ENCODE measurements around the gene CCDC88B.

CCDC88B gene

DNA sequence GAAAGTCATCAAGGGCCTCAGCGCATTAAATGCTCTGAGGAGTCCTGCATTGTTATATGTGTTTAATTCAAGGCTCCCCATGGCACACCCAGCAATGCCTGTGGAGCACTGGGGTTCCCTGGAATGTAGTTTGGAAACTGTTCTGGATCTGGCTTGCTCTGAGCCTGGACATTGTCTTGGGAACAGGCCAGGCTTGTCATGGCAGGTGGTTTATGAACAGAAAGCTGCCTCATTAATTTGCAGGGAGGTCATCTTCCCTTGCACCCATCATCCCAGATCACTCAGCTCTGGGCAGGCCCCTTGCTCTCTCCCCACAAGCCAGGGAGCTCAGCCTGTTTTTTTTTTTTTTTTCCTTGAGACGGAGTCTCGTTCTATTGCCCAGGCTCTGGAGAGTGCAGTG, 51.8 kb downstream of the CCDC88B start:
- TF ChIP-seq EZH2phosphoT487 (conservative IDR thresholded peaks at IDR 0.05; ENCODE audit: low read length): no peak
- TF ChIP-seq, protein P1, sequence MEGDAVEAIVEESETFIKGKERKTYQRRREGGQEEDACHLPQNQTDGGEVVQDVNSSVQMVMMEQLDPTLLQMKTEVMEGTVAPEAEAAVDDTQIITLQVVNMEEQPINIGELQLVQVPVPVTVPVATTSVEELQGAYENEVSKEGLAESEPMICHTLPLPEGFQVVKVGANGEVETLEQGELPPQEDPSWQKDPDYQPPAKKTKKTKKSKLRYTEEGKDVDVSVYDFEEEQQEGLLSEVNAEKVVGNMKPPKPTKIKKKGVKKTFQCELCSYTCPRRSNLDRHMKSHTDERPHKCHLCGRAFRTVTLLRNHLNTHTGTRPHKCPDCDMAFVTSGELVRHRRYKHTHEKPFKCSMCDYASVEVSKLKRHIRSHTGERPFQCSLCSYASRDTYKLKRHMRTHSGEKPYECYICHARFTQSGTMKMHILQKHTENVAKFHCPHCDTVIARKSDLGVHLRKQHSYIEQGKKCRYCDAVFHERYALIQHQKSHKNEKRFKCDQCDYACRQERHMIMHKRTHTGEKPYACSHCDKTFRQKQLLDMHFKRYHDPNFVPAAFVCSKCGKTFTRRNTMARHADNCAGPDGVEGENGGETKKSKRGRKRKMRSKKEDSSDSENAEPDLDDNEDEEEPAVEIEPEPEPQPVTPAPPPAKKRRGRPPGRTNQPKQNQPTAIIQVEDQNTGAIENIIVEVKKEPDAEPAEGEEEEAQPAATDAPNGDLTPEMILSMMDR (IDR thresholded peaks at IDR 0.05; ENCODE audit: insufficient read depth, low read length, poor library complexity, severe bottlenecking): no peak
- H3K79me2 ChIP-seq (ENCODE audit: insufficient read depth, low read length): no peaks in the 10 kb centered on the region
- H3K27ac ChIP-seq (ENCODE audit: low read depth, low read length): no peak overlapping the region
- no peak overlapping the region for H3K4me3 ChIP-seq (ENCODE audit: insufficient read depth, low read length, poor library complexity, severe bottlenecking)
- H3K4me2 ChIP-seq (ENCODE audit: low read depth, low read length, poor library complexity, severe bottlenecking): no peak overlapping the region
- H3K9me3 ChIP-seq (ENCODE audit: insufficient read depth, low read length): no peaks in the 10 kb centered on the region
- no peak overlapping the region for H3K9ac ChIP-seq (ENCODE audit: low read length)
- H3K9me2 ChIP-seq (replicated peaks; ENCODE audit: insufficient read depth, low read length): no peaks in the 10 kb centered on the region
- H3K27me3 ChIP-seq (ENCODE audit: low read length): no peaks in the 10 kb centered on the region
- H3K36me3 ChIP-seq (ENCODE audit: low read length): no peaks in the 10 kb centered on the region
- H3F3A ChIP-seq (ENCODE audit: insufficient read depth): no peaks in the 10 kb centered on the region
- H4K20me1 ChIP-seq (ENCODE audit: low read depth, low read length): no peaks in the 10 kb centered on the region
- H2AFZ ChIP-seq (ENCODE audit: low read depth, low read length, severe bottlenecking): no peak overlapping the region

DNA sequence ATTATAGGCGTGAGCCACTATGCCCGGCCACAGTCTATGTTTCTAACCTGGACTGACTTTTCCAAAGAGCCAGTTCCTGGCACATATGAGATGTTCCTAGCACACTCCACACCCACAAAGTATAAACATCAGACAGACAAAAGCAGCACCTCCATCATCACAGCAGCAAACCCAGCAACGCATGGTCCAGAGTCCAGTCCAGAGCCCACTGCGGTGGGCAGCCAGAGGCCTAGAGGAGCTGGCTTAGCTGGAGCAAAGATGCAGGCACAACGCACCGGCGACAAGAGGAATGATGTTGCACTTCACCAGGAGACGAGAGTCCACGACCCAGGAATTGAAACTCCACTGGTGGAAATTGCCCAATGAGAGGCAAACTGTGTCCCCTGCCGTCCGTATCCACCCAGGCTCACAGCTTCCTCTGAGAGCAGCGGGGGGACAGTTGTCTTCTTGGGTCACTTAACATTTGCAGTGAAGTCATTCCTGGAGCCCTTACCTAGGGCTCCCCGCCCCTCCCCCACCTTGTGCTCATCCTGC, 55.6 kb downstream of the CCDC88B start:
- no peak overlapping the region for H3K27ac ChIP-seq (ENCODE audit: low read depth, low read length)
- no peak overlapping the region for H3K4me2 ChIP-seq (ENCODE audit: low read depth, low read length, poor library complexity, severe bottlenecking)
- no peaks in the 10 kb centered on the region for H4K20me1 ChIP-seq (ENCODE audit: low read depth, low read length)
- no peak overlapping the region for H2AFZ ChIP-seq (ENCODE audit: low read depth, low read length, severe bottlenecking)
- H3K9me3 ChIP-seq (ENCODE audit: insufficient read depth, low read length): no peaks in the 10 kb centered on the region
- H3K36me3 ChIP-seq (ENCODE audit: low read length): no peaks in the 10 kb centered on the region
- no peak overlapping the region for H3K9ac ChIP-seq (ENCODE audit: low read length)
- no peaks in the 10 kb centered on the region for H3K27me3 ChIP-seq (ENCODE audit: low read length)
- no peak overlapping the region for H3K4me3 ChIP-seq (ENCODE audit: insufficient read depth, low read length, poor library complexity, severe bottlenecking)
- H3F3A ChIP-seq (ENCODE audit: insufficient read depth): no peaks in the 10 kb centered on the region
- no peak for TF ChIP-seq EZH2phosphoT487 (conservative IDR thresholded peaks at IDR 0.05; ENCODE audit: low read length)
- TF ChIP-seq, protein P1 (IDR thresholded peaks at IDR 0.05; ENCODE audit: insufficient read depth, low read length, poor library complexity, severe bottlenecking): no peak
- H3K9me2 ChIP-seq (replicated peaks; ENCODE audit: insufficient read depth, low read length): no peaks in the 10 kb centered on the region
- no peaks in the 10 kb centered on the region for H3K79me2 ChIP-seq (ENCODE audit: insufficient read depth, low read length)

DNA sequence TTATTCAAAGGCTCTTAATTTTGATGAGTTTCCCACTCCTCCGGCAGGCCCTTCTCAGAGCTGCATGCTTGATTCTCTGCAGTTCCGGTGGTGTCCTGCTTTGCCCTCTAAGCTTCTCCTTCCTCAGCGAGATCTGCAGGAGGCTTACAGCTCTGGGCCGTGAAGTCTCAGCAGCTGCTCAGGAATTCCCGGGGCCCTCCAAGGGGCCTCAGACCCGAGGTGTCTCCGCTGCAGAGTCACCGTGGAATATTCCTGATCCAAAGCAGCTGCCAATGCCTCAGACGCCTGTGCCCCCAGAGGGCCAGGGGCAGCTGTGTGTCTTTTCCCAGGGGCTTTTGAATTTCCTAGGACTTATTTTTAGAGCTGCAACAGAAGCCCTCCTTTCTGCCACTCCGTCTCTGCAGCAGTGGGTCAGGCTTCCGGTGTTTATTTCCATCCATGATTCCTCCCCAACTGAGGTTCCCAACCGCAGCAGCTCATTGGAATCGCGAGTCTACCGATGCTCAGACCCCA, 56.1 kb downstream of the CCDC88B start:
- no peaks in the 10 kb centered on the region for H3F3A ChIP-seq (ENCODE audit: insufficient read depth)
- H3K36me3 ChIP-seq (ENCODE audit: low read length): no peaks in the 10 kb centered on the region
- no peak overlapping the region for H3K27ac ChIP-seq (ENCODE audit: low read depth, low read length)
- no peak overlapping the region for H3K4me2 ChIP-seq (ENCODE audit: low read depth, low read length, poor library complexity, severe bottlenecking)
- no peak overlapping the region for H3K4me3 ChIP-seq (ENCODE audit: insufficient read depth, low read length, poor library complexity, severe bottlenecking)
- H3K9me2 ChIP-seq (replicated peaks; ENCODE audit: insufficient read depth, low read length): no peaks in the 10 kb centered on the region
- H3K9ac ChIP-seq (ENCODE audit: low read length): no peak overlapping the region
- no peaks in the 10 kb centered on the region for H4K20me1 ChIP-seq (ENCODE audit: low read depth, low read length)
- TF ChIP-seq, protein P1 (IDR thresholded peaks at IDR 0.05; ENCODE audit: insufficient read depth, low read length, poor library complexity, severe bottlenecking): no peak
- TF ChIP-seq EZH2phosphoT487 (conservative IDR thresholded peaks at IDR 0.05; ENCODE audit: low read length): no peak
- no peaks in the 10 kb centered on the region for H3K27me3 ChIP-seq (ENCODE audit: low read length)
- H2AFZ ChIP-seq (ENCODE audit: low read depth, low read length, severe bottlenecking): no peak overlapping the region
- H3K9me3 ChIP-seq (ENCODE audit: insufficient read depth, low read length): no peaks in the 10 kb centered on the region
- H3K79me2 ChIP-seq (ENCODE audit: insufficient read depth, low read length): no peaks in the 10 kb centered on the region

All from SU-DHL-6 (cell line).